GM19025 (cell line): ENCODE measurements around the gene NUDT6.
"Not testable (repeated sequence)": the region's sequence is repeated elsewhere in the genome, so short reads cannot be mapped to it uniquely, and the experiment has no call there.

Source experiments
- ATAC-seq: cut with Tn5 transposase; IDR thresholded peaks from one replicate; pipeline ENCODE4 v1.9.1; 2021; ENCODE audit warnings: mild to moderate bottlenecking, low read depth, moderate library complexity; ENCODE audit not compliant: unreplicated experiment

The NUDT6 gene

GRCh38 chr4:122882857-122883735 lies 39.3 kb downstream of the NUDT6 start:
- ATAC-seq, result no peak

- ATAC-seq, result no peak
These were observed 43.4 kb downstream of the NUDT6 start for GRCh38 chr4:122879001-122879400.

DNA sequence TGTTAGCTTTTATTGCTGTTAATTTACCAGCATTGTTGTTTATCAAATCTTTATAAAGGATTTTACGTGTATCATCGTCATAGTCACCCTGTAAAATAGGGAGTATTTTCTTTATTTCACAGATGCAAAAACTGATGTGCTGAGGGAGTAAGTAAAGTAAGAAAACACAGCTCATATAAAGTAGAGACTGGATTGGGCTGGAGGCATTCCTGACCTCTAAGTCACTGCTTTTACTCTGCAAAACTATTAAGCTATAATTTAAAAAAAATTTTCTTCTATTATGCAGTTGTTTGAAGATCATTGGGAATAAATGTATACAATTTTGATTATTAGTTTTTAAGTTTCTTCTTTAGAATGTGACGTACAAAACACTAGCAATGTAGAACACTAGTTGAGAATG lies 45.9 kb downstream of the NUDT6 start:
- ATAC-seq, result no peak

DNA sequence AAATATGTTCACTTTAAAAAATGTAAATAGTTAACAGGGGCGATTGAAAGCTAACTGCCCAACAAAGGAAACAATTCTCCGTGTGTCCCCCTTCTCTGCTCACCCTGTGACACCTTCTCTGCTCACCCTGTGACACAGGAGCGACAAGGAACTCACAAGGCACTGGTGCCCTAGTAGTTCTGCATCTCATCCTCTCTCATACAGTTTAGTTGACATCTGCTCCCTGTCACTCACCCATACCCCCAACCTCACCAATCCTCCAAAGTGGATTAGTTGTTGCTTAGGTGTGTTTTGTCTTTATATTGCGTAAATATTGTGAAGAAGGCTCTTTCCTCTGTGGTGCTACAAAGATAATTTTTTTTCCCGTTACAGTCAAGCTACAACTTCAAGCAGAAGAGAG lies 46.4 kb downstream of the NUDT6 start:
- ATAC-seq, result no peak

- ATAC-seq, result no peak
These were observed 48.4 kb downstream of the NUDT6 start for GRCh38 chr4:122873821-122874593.

DNA sequence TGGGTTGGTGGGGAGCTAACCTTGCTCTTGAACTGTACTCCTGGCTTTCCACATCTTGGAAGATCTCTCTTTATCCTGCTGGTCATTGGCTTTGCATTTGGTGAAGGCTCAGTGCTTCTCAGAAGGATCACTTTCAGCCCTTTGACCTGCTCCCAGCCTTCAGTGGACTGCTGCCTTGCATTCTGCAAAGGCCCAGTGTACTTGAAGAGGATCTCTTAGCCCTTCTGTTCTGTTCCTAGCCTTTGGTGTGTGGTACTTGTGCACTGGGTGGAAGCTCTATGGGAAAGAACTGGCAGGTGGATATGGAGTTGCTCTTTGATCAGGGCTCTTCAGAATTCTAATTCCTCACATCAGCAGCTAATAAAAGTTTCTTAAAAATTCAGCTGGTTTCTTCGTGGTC lies 49.3 kb downstream of the NUDT6 start:
- ATAC-seq, result no peak

- not testable (repeated sequence) for ATAC-seq
These were observed 54.2 kb downstream of the NUDT6 start for GRCh38 chr4:122868235-122868634.

DNA sequence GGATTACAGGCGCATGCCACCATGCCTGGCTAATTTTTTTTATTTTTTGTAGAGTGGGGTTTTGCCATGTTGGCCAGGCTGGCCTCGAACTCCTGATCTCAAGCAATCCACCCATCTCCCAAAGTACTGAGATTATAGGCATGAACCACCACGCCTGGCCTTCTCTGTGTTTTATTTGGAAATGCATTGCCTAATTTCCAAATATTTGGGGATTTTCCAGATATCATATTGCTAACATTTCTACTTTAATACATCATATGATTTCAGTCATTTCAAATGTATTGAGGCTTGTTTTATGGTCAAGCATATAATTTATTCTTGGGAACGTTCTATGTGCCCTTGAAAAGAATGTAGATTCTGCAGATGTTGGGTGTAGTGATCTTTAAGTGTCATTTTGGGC lies 57.0 kb downstream of the NUDT6 start:
- ATAC-seq, result no peak

- no peak for ATAC-seq
These were observed 58.8 kb downstream of the NUDT6 start for GRCh38 chr4:122863639-122864038.

DNA sequence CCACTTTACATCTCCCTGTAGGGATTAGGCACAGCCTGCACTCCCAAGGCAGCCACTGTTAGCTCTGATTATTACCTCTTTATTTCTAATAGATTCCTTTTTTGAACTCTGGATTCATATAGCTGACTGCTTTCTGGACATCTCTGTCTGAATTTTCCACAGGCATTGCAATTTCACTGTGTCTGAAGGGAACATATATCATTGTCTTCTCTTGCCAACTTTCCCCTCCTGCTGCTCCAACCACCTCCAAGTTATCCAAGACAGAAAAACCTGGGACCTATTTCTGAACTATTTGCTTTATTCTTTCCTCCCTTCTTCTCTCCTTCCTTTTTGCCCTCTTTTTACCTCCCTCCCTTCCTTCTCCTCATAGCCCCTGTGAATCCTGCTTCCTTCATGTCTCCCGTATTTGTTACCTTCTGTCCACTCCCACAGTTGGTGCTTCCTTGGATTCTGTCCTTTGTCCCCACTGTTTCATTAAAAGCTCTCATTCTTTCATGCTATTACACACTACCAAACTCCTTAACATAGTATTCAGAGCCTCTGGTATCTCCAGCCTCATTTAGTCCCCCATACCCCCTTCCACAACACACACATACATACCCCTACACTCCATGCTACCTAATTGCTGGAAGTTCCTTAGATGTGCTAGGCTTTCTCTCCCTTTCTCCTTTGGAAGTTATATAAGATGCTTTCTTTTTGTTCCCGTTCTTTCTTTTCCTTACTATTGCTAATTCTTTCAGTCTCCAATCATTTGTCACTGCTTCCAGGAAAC lies 61.0 kb downstream of the NUDT6 start:
- no peak for ATAC-seq

DNA sequence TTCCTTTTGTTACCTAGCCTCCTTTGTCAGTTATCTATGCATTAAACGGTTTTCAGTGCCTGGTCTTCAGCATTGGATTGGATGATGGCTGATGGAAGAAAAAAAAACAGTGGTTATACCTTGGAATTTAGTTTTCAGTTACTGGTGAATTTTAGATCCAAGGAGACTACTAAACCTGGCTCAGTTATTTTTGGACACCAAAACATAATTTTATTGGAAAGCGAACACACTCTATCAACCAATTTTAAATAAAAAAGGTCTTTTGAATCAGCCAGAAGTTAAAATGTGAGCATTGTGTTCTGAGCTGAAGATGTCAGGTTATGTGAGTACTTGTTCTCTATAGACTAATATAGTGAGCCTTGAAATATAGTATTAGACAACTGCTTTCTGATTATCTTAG lies 63.7 kb downstream of the NUDT6 start:
- no peak for ATAC-seq

GRCh38 chr4:122857160-122857559 lies 65.2 kb downstream of the NUDT6 start:
- no peak for ATAC-seq

- ATAC-seq, result no peak
These were observed 67.0 kb downstream of the NUDT6 start for GRCh38 chr4:122855353-122855890.

DNA sequence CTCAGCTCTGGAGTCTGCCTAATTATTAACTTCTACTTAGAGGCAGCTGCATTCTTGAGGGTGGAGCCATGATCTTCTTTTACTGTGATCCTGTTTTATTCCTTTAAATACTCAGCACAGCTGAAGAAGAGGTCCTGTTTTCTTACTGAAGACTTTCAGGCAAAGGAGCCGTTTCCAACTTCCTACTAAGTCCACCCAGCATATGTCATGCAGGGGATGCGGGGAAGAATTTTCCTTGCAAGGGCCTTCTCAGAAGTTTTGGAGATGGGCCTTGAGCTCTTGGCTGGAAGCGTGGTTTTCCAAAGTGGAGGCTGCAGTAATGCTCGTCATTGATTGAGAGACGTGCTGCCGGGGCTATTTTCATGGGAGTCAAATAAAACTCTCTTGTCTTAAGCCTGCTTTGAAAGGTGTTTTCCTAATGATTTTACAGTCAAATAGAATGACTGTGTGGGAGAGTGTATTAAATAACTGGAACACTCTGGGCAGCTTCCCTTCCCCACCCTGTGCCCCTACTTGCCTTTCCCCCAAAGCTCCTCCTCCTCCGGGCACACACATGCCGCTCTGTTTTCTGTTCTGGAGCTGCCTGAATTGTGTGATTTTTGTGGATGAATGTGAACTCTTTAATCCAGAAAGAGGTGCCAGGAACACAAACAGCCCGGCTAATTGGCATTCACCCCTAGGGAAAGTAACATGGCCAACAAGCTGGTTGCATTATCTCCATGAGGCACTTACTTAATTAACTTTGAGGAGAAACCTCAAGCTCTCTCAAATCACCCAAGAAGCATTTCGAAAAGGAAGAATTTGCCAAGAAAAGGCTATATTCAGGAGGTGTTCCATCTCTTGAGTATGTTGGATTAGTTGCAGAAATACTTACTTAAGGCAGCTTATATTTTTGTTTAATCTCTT lies 67.7 kb downstream of the NUDT6 start:
- ATAC-seq, result no peak

- ATAC-seq, result no peak
These were observed 70.8 kb downstream of the NUDT6 start for GRCh38 chr4:122851568-122851967.

DNA sequence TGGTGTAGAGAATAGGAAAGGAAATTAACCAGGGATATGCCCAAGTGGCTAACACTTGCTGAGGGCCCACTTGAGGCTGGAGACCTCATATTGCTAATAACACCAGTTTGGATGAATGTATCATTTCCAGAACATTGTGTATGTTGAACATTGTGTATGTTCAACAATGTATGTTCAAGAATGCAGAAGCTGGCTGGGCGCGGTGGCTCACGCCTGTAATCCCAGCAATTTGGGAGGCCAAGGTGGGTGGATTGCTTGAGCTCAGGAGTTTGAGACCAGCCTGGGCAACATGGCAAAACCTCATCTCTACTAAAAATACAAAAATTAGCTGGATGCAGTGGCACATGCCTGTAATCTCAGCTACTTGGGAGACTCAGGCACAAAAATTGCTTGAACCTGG lies 72.6 kb downstream of the NUDT6 start:
- not testable (repeated sequence) for ATAC-seq

DNA sequence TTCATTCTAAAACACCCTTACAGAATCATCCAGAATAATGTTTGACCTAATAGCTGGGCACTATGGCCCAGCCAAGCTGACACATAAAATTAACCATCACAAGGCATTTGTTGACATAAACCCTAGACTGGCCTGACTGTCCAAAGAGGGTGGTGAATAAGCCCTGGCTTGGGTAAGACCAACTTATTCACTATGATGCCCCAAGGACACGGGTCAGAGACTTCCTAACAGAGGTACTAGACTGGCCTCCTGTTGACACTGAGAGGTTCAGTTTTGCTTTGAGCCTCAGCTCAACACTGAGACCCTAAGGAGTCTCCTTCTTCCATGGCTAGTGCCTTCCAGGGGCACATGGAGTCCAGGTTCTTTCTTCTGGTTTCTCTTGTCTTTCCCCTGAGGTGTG lies 74.5 kb downstream of the NUDT6 start:
- no peak for ATAC-seq

DNA sequence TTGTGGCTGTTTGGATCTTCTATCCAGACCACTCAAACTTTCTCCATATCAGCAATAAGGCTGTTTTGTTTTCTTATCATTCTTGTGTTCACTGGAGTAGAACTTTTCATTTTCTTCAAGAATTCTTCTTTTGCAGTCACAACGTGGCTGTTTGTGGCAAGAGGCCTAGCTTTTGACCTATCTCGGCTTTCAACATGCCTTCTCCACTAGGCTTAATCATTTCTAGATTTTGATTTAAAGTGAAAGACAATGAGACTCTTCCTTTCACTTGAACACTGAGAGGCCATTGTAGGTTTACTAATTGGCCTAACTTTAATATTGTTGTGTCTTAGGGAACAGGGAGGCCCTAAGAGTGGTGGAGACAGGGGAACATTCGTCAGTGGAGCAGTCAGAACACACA lies 76.6 kb downstream of the NUDT6 start:
- no peak for ATAC-seq

DNA sequence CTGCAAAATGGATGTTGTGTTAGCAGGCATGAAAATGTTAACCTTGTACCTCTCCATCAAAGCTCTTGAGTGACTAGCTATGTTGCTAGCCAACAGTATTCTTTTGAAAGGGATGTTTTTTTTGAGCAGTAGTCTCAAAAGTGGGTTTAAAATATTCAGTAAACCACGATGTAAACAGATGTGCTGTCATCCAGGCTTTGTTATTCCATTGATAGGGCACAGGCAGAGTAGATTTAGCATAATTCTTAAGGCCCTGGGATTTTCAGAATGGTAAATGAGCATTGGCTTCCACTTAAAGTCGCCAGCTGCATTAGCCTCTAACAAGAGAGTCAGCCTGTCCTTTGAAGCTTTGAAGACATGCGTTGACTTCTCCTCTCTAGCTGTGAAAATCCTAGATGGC lies 77.3 kb downstream of the NUDT6 start:
- no peak for ATAC-seq

- ATAC-seq, result not testable (repeated sequence)
These were observed 78.0 kb downstream of the NUDT6 start for GRCh38 chr4:122844391-122844790.
